ENCODE measurements around the gene ADH5.

The ADH5 gene

DNA sequence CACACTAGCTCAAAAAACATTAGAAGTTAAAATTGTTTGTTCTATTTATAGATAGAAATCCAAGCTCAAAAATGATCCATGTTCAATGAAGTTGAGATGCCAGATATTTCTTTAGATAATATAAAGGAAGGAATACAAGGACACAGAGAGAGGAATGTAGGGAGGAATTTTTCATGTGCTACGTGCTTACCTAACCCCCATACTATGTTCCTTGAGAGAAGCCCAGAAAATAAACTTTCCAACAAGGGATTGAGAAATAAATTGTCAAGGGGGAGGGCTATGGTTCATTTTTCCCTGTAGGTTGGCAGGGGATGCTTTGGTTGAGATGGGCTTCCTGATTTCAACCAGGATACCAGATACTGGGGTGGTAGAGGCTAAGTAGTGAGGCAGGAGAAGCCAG lies 15.6 kb upstream of the ADH5 start:
- Histone ChIP-seq H2AFZ (ENCODE audit: low read length) (no peak overlapping the region), H3K27ac (ENCODE audit: low read depth, low read length, poor library complexity, severe bottlenecking) (no peak overlapping the region), H3K9me3 (ENCODE audit: low read length) (no peaks in the 10 kb centered on the region), H3K9ac (ENCODE audit: low read length) (no peak overlapping the region), H3K4me2 (ENCODE audit: low read length) (no peak overlapping the region), H3K27me3 (ENCODE audit: insufficient read depth, low read length) (no peaks in the 10 kb centered on the region), H3K4me3 (ENCODE audit: low read depth, low read length, poor library complexity, severe bottlenecking) (no peak overlapping the region), H3K9me2 (ENCODE audit: low read depth, low read length) (no peaks in the 10 kb centered on the region), H4K20me1 (ENCODE audit: insufficient read depth, low read length) (no peaks in the 10 kb centered on the region), H3K79me2 (ENCODE audit: insufficient read depth, low read length) (no peaks in the 10 kb centered on the region), H3F3A (ENCODE audit: insufficient read depth, low read length) (no peaks in the 10 kb centered on the region), H3K36me3 (ENCODE audit: insufficient read depth, low read length) (no peaks in the 10 kb centered on the region), H3K4me1 (ENCODE audit: insufficient read depth, low read length, severe bottlenecking) (no peaks in the 10 kb centered on the region)
- no peak for TF ChIP-seq EZH2 (IDR thresholded peaks at IDR 0.05; ENCODE audit: borderline replicate concordance, low read length)
- TF ChIP-seq, protein P1, sequence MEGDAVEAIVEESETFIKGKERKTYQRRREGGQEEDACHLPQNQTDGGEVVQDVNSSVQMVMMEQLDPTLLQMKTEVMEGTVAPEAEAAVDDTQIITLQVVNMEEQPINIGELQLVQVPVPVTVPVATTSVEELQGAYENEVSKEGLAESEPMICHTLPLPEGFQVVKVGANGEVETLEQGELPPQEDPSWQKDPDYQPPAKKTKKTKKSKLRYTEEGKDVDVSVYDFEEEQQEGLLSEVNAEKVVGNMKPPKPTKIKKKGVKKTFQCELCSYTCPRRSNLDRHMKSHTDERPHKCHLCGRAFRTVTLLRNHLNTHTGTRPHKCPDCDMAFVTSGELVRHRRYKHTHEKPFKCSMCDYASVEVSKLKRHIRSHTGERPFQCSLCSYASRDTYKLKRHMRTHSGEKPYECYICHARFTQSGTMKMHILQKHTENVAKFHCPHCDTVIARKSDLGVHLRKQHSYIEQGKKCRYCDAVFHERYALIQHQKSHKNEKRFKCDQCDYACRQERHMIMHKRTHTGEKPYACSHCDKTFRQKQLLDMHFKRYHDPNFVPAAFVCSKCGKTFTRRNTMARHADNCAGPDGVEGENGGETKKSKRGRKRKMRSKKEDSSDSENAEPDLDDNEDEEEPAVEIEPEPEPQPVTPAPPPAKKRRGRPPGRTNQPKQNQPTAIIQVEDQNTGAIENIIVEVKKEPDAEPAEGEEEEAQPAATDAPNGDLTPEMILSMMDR (IDR thresholded peaks at IDR 0.05; ENCODE audit: low read length), result no peak

DNA sequence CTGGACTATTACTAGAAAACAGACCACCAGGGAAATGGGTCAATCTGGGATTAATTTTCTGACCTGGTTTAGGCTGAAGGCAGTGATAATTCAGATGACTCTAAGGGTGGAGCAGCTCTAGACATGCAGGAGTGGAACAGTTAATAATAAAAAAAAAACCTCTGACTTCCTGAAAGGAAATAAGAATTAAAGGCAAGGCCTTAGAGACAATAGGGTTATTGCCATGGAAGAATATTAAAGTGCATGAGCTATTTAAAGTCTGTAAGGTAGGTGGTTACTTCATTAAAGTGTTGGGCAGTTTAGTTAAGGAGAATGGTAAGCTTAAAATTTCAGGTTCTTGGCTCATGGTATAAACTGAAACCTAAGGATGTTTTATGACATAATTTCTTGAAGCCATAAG lies 14.6 kb upstream of the ADH5 start:
- no peaks in the 10 kb centered on the region for H3K9me3 ChIP-seq (ENCODE audit: low read length)
- no peak overlapping the region for H3K4me3 ChIP-seq (ENCODE audit: low read depth, low read length, poor library complexity, severe bottlenecking)
- H3K36me3 ChIP-seq (ENCODE audit: insufficient read depth, low read length), result no peaks in the 10 kb centered on the region
- H3K27ac ChIP-seq (ENCODE audit: low read depth, low read length, poor library complexity, severe bottlenecking), result no peak overlapping the region
- H3K79me2 ChIP-seq (ENCODE audit: insufficient read depth, low read length), result no peaks in the 10 kb centered on the region
- H3K4me2 ChIP-seq (ENCODE audit: low read length), result no peak overlapping the region
- H3K27me3 ChIP-seq (ENCODE audit: insufficient read depth, low read length), result no peaks in the 10 kb centered on the region
- H3K4me1 ChIP-seq (ENCODE audit: insufficient read depth, low read length, severe bottlenecking), result no peaks in the 10 kb centered on the region
- H3K9ac ChIP-seq (ENCODE audit: low read length), result no peak overlapping the region
- H3F3A ChIP-seq (ENCODE audit: insufficient read depth, low read length), result no peaks in the 10 kb centered on the region
- H2AFZ ChIP-seq (ENCODE audit: low read length), result no peak overlapping the region
- H4K20me1 ChIP-seq (ENCODE audit: insufficient read depth, low read length), result no peaks in the 10 kb centered on the region
- no peaks in the 10 kb centered on the region for H3K9me2 ChIP-seq (ENCODE audit: low read depth, low read length)
- TF ChIP-seq, protein P1 (IDR thresholded peaks at IDR 0.05; ENCODE audit: low read length), result no peak
- no peak for TF ChIP-seq EZH2 (IDR thresholded peaks at IDR 0.05; ENCODE audit: borderline replicate concordance, low read length)

DNA sequence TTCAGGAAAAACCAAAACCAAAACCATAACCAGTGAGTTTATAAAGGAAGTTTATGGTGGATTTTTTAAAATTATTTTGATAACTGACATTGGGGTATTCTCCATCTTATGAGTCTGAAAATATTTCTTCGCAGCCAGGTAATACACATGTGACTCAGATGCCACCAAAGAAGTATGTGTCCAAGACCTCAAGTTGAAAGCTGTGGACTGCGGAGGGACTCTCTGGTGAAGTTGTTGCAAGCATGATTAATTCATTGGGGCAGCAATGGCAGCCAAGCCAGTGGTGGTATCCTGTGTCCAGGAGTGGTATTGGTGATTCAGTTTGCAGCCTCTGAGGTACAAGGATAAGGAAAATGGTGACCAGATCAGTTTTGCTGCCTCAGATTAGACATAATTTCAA lies 14.0 kb upstream of the ADH5 start:
- no peaks in the 10 kb centered on the region for H3K27me3 ChIP-seq (ENCODE audit: insufficient read depth, low read length)
- no peak overlapping the region for H3K27ac ChIP-seq (ENCODE audit: low read depth, low read length, poor library complexity, severe bottlenecking)
- H3K4me3 ChIP-seq (ENCODE audit: low read depth, low read length, poor library complexity, severe bottlenecking), result no peak overlapping the region
- no peak overlapping the region for H3K9ac ChIP-seq (ENCODE audit: low read length)
- no peaks in the 10 kb centered on the region for H4K20me1 ChIP-seq (ENCODE audit: insufficient read depth, low read length)
- H3F3A ChIP-seq (ENCODE audit: insufficient read depth, low read length), result no peaks in the 10 kb centered on the region
- no peaks in the 10 kb centered on the region for H3K4me1 ChIP-seq (ENCODE audit: insufficient read depth, low read length, severe bottlenecking)
- no peaks in the 10 kb centered on the region for H3K9me3 ChIP-seq (ENCODE audit: low read length)
- no peak overlapping the region for H2AFZ ChIP-seq (ENCODE audit: low read length)
- H3K79me2 ChIP-seq (ENCODE audit: insufficient read depth, low read length), result no peaks in the 10 kb centered on the region
- no peaks in the 10 kb centered on the region for H3K9me2 ChIP-seq (ENCODE audit: low read depth, low read length)
- no peak for TF ChIP-seq EZH2 (IDR thresholded peaks at IDR 0.05; ENCODE audit: borderline replicate concordance, low read length)
- TF ChIP-seq, protein P1 (IDR thresholded peaks at IDR 0.05; ENCODE audit: low read length), result no peak
- no peaks in the 10 kb centered on the region for H3K36me3 ChIP-seq (ENCODE audit: insufficient read depth, low read length)
- H3K4me2 ChIP-seq (ENCODE audit: low read length), result no peak overlapping the region

Data from OCI-LY1 (cell line).